MG63 (cell line): ENCODE results near the gene BCL11A. TPM values are rescaled to one million over a fixed set of nuclear protein-coding genes. Genes with fewer than 3 reads are reported as not detected.

ENCODE experiments used
- DNase-seq: peaks from one replicate; pipeline ENCODE4 v3.0.0-alpha.2; 2020
- H3K27me3 ChIP-seq: fragments of 250-450 bp; sonication (Bioruptor Pico); 2 replicates; pipeline ENCODE4 v1.5.1; 2020; ENCODE audit warnings: mild to moderate bottlenecking, moderate library complexity
- H3K36me3 ChIP-seq: fragments of 250-450 bp; sonication (Bioruptor Pico); 2 replicates; pipeline ENCODE4 v1.5.1; 2020; ENCODE audit warnings: mild to moderate bottlenecking, moderate library complexity
- H3K4me3 ChIP-seq: fragments of 250-450 bp; sonication (Bioruptor Pico); 2 replicates; pipeline ENCODE4 v1.5.1; 2020; ENCODE audit warnings: mild to moderate bottlenecking, moderate library complexity
- H3K9me3 ChIP-seq: fragments of 250-450 bp; sonication (Bioruptor Pico); 2 replicates; pipeline ENCODE4 v1.5.1; 2020; ENCODE audit warnings: mild to moderate bottlenecking, moderate library complexity
- total RNA-seq: library from RNA; depleted of rRNA; stranded (reverse); fragments of >200 nt; shearing (Covaris generic); gene quantifications from 2 replicates; pipeline ENCODE4 v1.2.3, GENCODE V29; 2014; ENCODE audit warnings: low replicate concordance

The BCL11A gene
- total RNA-seq, 1 experiment from 2014 or later, result not detected

DNA sequence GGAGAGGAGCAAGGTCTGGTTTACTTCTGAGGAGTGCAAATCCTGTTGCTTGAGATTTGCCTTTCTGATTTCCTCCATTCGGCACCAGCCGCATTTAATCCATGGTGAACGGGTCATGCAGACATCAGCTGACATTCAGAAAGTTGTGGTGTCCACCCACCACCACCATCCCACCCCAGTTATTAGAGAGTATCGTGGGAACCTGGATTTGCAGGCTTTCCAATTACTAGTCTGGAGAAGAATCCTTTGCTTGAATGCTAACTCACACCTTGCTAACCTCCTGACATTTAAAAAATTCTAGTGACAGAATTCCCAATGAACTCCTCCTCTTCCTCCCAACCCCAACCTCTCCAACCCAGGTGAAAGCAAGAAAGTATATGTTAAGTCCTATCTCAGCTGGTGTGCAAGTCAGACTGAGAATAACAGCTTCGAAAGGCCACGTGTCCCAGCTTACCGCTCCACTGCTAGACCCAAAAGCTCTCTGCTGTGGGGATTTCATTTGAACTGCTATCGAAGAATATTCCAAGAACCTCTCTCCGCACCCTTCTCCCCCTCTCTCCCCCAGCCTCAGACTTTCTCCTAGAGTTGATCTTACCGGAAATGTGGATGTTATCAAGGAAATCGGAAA is 17.7 kb downstream of the BCL11A start:
- H3K36me3 ChIP-seq, result no peaks in the 10 kb centered on the region
- H3K4me3 ChIP-seq, result no peak overlapping the region
- DNase-seq, result no peak
- H3K27me3 ChIP-seq, result peaks cover 27% of the 10 kb centered on the region
- H3K9me3 ChIP-seq, result no peaks in the 10 kb centered on the region

GRCh38 chr2:60534892-60535684 is 18.4 kb downstream of the BCL11A start:
- Histone ChIP-seq H3K9me3 (no peaks in the 10 kb centered on the region), H3K27me3 (peaks cover 24% of the 10 kb centered on the region), H3K36me3 (no peaks in the 10 kb centered on the region), H3K4me3 (no peak overlapping the region)
- no peak for DNase-seq

- H3K36me3 ChIP-seq, result no peaks in the 10 kb centered on the region
- no peak overlapping the region for H3K4me3 ChIP-seq
These were observed 19.3 kb downstream of the BCL11A start for GRCh38 chr2:60534052-60534685.

GRCh38 chr2:60533101-60534051 is 20.1 kb downstream of the BCL11A start:
- Histone ChIP-seq H3K9me3 (no peaks in the 10 kb centered on the region), H3K36me3 (no peaks in the 10 kb centered on the region), H3K27me3 (peaks cover 17% of the 10 kb centered on the region), H3K4me3 (no peak overlapping the region)
- DNase-seq, result no peak

More at GRCh38 chr2:60534052-60534685, 19.3 kb downstream of the BCL11A start:
- Histone ChIP-seq H3K9me3 (no peaks in the 10 kb centered on the region), H3K27me3 (peaks cover 17% of the 10 kb centered on the region)
- no peak for DNase-seq

DNA sequence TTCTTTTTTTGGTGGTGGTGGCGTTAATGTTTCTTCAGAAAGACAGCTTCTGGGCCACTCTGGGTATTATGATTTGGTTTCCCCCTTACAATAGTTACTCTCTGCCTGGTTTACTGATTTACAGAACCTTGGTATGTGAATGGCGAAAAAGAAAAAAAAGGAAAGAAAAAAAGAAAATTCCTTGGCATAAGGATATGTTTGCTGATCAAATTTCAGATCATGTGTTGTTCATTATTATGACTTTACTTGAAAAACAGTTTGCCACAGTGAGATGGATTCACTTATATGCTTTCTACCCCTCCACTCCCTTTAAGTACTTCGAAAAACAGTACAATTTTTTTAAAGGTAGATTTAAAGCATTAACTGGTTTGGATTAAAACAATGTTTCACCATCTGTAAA is 21.0 kb downstream of the BCL11A start:
- H3K4me3 ChIP-seq, result no peak overlapping the region
- no peaks in the 10 kb centered on the region for H3K9me3 ChIP-seq
- H3K36me3 ChIP-seq, result no peaks in the 10 kb centered on the region
- peaks cover 12% of the 10 kb centered on the region for H3K27me3 ChIP-seq
- DNase-seq, result no peak

- H3K36me3 ChIP-seq, result no peaks in the 10 kb centered on the region
- peaks cover 12% of the 10 kb centered on the region for H3K27me3 ChIP-seq
- H3K4me3 ChIP-seq, result no peak overlapping the region
- DNase-seq, result no peak
- no peaks in the 10 kb centered on the region for H3K9me3 ChIP-seq
These were observed 21.7 kb downstream of the BCL11A start for GRCh38 chr2:60531701-60532133.

DNA sequence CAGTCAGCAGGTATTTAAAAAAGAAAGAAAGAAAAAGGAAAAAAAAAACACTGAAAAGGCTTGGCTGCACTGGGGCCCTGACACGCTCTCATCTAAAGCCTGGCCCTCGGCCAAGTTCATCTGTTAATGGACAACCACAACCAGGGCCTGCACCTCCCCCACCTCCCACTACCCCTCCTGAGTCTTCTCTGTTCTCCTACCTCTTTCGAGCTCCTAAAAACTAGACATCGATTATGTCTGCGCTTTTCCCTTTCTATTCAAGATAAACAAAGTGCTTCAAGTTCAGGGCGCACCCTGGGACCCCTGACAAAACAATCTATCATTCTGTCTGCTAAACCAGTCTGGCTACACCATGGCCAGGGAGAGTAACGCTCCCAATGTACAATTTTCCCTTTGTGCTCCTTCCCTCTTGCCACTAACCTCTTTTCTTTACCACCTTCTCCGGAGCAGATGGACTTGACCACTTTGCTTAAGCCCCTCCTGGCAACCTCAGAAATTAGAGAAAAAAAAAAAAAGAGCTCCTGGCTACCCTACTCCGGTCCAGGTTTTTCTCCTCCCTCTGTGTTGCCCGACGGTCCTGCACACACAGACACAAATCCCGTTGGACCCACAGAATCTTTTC is 22.7 kb downstream of the BCL11A start:
- no peak for DNase-seq
- Histone ChIP-seq H3K36me3 (no peaks in the 10 kb centered on the region), H3K4me3 (no peak overlapping the region), H3K27me3 (peaks cover 11% of the 10 kb centered on the region; the same call in 1 of the 2 replicates), H3K9me3 (no peaks in the 10 kb centered on the region)

- no peak for DNase-seq
- Histone ChIP-seq H3K27me3 (peaks cover 10% of the 10 kb centered on the region; the same call in 1 of the 2 replicates), H3K4me3 (no peak overlapping the region), H3K36me3 (no peaks in the 10 kb centered on the region), H3K9me3 (no peaks in the 10 kb centered on the region)
These were observed 23.4 kb downstream of the BCL11A start for GRCh38 chr2:60529785-60530627.

GRCh38 chr2:60529136-60529784 is 24.2 kb downstream of the BCL11A start:
- Histone ChIP-seq H3K9me3 (no peaks in the 10 kb centered on the region), H3K36me3 (no peaks in the 10 kb centered on the region), H3K4me3 (no peak overlapping the region), H3K27me3 (peaks cover 4% of the 10 kb centered on the region; the same call in 1 of the 2 replicates)
- DNase-seq, result no peak

- no peak for DNase-seq
- Histone ChIP-seq H3K9me3 (no peaks in the 10 kb centered on the region), H3K36me3 (no peaks in the 10 kb centered on the region), H3K4me3 (no peak overlapping the region), H3K27me3 (no peaks in the 10 kb centered on the region)
These were observed 25.0 kb downstream of the BCL11A start for GRCh38 chr2:60528281-60529020.

DNA sequence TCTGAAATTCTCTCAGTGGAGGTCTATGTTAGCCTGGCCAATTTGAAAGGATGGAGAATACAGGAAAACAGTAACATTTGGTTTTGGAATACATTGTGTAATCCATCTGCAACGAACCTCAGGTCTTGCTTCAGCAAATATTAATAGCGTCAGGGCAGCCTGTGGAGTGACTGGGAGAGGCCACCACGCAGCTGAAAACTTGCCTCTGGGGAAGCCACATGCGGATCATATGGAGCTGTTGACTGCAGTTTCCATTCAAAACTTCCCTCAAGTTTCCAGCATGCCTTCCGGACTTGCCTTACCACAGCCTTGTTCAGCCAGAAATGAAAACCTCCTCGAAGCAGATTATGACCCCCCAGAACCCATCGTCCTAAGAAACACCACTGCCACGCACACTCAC is 25.7 kb downstream of the BCL11A start:
- H3K27me3 ChIP-seq, result no peaks in the 10 kb centered on the region
- no peak for DNase-seq
- no peaks in the 10 kb centered on the region for H3K9me3 ChIP-seq
- H3K36me3 ChIP-seq, result no peaks in the 10 kb centered on the region
- H3K4me3 ChIP-seq, result no peak overlapping the region

GRCh38 chr2:60526623-60527022 is 26.8 kb downstream of the BCL11A start:
- no peaks in the 10 kb centered on the region for H3K27me3 ChIP-seq
- H3K4me3 ChIP-seq, result no peak overlapping the region
- no peaks in the 10 kb centered on the region for H3K9me3 ChIP-seq
- no peaks in the 10 kb centered on the region for H3K36me3 ChIP-seq
- DNase-seq, result no peak

DNA sequence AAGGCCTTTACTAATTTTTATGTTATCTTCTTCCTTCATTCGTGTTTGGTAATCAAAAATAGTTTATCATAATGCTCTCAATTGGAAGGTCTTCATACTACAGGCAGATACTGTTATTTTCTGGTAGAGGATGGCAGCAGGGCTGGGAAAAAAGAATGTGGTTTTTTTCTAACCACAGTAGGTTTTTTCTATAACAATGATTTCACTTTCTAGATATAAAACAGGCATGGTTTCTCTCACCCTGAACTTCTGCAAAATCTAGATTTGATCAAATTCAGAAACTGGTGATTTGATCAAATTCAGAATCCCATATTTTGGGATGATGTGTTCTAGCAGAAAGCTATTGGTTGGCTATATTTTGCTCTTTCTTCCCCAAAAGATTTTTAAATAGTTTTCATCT is 27.6 kb downstream of the BCL11A start:
- Histone ChIP-seq H3K36me3 (no peaks in the 10 kb centered on the region), H3K4me3 (no peak overlapping the region), H3K27me3 (no peaks in the 10 kb centered on the region), H3K9me3 (no peaks in the 10 kb centered on the region)
- no peak for DNase-seq

DNA sequence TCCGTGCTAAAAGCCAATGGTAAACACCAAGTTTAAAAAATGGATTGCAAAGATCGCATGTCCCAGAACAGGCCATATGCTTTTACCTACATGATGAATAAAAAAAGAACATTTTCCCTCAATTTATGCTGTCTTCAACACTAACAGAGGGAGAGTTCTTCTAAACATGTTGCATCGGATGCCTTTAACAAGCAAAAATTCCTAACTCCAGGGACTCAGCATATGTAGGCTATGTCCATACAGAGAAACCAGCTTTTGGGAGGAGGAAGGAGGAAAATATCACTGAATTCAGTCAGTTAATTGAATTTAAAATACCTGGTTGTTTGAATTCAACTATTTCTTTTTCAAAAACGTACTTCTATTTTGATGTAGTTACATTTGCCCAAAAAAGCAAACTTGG is 28.6 kb downstream of the BCL11A start:
- DNase-seq, result no peak
- no peaks in the 10 kb centered on the region for H3K27me3 ChIP-seq
- no peaks in the 10 kb centered on the region for H3K9me3 ChIP-seq
- no peaks in the 10 kb centered on the region for H3K36me3 ChIP-seq
- no peak overlapping the region for H3K4me3 ChIP-seq
